Measurements from ENCODE around the gene NFAM1. TPM values are rescaled to one million over a fixed set of nuclear protein-coding genes. Genes with fewer than 3 reads are reported as not detected.

NFAM1 gene
- total and polyA plus RNA-seq, 4 experiments from 2014 or later = 0.05 to 0.55 (median 0.29) TPM; not detected in 1

DNA sequence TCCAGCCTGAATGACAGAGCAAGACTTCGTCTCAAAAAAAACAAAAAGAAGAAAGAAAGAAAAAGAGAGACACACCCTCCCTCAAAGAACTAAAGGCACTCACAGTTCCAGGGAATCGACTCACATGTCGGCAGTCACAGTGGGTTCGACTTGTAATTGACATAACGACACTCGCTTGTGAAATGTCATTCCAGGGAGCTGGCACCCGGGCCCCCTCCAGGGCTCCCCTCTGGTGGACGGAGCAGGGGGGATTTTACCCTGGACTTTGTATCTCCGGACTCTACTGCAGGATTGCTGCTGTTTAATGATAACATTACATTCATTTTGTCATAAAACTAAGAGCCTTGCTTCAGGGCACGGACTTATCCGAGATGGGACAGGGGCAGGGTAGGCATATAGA, 18.2 kb downstream of the NFAM1 start:
- no peaks in the 10 kb centered on the region for H3K4me1 ChIP-seq (ENCODE audit: insufficient read depth, low read length)
- no peak overlapping the region for H3K4me3 ChIP-seq (ENCODE audit: low read length in 2 of 2)
- DNase-seq = no peak
- intact Hi-C loops (cut with micrococcal nuclease) = no loop called here
- H3K9me3 ChIP-seq (ENCODE audit: control insufficient read depth in 1 of 2, low read length in 2 of 2) = no peaks in the 10 kb centered on the region
- peak overlapping the region in 1 of 7 donors; percentile 57 for H3K27ac Mint-ChIP-seq
- ChIA-PET CTCF (ENCODE audit: partially characterized antibody) (no interaction called here), POLR2A (ENCODE audit: partially characterized antibody) (no interaction called here)
- H3K4me1 Mint-ChIP-seq = peaks cover 0 to 2% (median 0%) of the 10 kb centered on the region in 4 donors
- peaks cover 0 to 3% of the 10 kb centered on the region in 2 donors for H3K27me3 Mint-ChIP-seq
- no peaks in the 10 kb centered on the region for H3K9me3 Mint-ChIP-seq
- H3K36me3 ChIP-seq (ENCODE audit: insufficient read depth, low read length) = no peaks in the 10 kb centered on the region
- H3K36me3 Mint-ChIP-seq = no peaks in the 10 kb centered on the region
- no peak overlapping the region for H3K27ac ChIP-seq (ENCODE audit: low read depth, low read length)
- H3K4me3 Mint-ChIP-seq = no peak overlapping the region
- no peaks in the 10 kb centered on the region for H3K27me3 ChIP-seq (ENCODE audit: insufficient read depth, low read length)

DNA sequence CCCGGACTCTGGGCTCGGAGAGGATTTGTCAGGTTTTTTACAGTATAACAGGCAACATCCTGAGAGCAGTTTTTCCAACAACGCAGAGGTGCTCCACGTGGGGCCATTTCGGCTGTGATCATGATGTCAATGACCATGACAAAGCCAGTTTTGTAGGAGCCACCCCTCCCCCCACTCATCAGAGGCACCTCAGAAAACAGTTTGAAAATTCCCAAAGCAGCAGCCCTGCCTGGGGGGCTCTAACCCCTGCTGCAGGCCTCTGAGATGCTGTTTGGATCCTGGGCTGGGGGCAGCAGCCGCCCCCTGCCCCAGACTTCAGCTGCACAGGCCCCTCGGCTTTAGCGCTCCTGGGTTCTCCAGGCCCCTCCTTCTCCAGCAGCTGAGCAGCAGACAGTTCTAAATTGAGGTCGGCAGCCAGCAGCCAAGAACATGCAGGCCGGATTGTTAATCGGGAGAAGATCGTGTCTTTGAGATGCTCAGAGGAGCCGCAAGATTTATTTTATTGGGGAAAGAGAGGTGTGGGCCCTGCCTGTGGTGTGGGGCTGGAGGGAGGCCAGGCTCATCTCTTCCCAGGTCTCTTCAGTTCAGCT, 19.4 kb downstream of the NFAM1 start:
- Mint-ChIP-seq H3K9me3 (no peaks in the 10 kb centered on the region), H3K36me3 (no peaks in the 10 kb centered on the region), H3K4me3 (no peak overlapping the region), H3K4me1 (no peaks in the 10 kb centered on the region), H3K27me3 (peaks cover 0 to 3% of the 10 kb centered on the region in 2 donors), H3K27ac (no peak overlapping the region)
- intact Hi-C loops (cut with micrococcal nuclease) = no loop called here
- Histone ChIP-seq H3K27ac (ENCODE audit: low read depth, low read length) (no peak overlapping the region), H3K9me3 (ENCODE audit: control insufficient read depth in 1 of 2, low read length in 2 of 2) (no peaks in the 10 kb centered on the region), H3K27me3 (ENCODE audit: insufficient read depth, low read length) (no peaks in the 10 kb centered on the region), H3K4me1 (ENCODE audit: insufficient read depth, low read length) (no peaks in the 10 kb centered on the region), H3K36me3 (ENCODE audit: insufficient read depth, low read length) (no peaks in the 10 kb centered on the region), H3K4me3 (ENCODE audit: low read length in 2 of 2) (no peak overlapping the region)
- no peak for DNase-seq
- ChIA-PET CTCF (ENCODE audit: partially characterized antibody) (no interaction called here), POLR2A (ENCODE audit: partially characterized antibody) (no interaction called here)

DNA sequence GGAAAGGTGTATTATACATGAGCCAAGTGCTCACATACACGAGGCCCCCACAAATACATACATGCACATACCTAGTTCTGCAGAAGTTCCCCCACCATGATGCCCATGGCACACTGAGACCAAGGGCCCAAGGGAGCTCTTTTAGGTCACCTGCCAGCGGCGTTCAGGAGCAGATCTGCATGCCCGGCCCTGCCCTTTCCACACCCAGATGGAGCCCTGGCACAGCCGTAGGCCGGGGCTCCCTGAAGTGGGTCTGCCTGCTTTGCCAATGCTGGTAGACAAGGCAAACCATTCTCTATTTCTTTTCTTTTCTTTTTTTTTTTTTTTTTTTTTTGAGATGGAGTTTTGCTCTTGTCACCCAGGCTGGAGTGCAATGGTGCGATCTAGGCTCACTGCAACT, 21.5 kb downstream of the NFAM1 start:
- H3K36me3 Mint-ChIP-seq = no peaks in the 10 kb centered on the region
- CTCF ChIA-PET (ENCODE audit: partially characterized antibody) = no interaction called here
- intact Hi-C loops (cut with micrococcal nuclease) = no loop called here

DNA sequence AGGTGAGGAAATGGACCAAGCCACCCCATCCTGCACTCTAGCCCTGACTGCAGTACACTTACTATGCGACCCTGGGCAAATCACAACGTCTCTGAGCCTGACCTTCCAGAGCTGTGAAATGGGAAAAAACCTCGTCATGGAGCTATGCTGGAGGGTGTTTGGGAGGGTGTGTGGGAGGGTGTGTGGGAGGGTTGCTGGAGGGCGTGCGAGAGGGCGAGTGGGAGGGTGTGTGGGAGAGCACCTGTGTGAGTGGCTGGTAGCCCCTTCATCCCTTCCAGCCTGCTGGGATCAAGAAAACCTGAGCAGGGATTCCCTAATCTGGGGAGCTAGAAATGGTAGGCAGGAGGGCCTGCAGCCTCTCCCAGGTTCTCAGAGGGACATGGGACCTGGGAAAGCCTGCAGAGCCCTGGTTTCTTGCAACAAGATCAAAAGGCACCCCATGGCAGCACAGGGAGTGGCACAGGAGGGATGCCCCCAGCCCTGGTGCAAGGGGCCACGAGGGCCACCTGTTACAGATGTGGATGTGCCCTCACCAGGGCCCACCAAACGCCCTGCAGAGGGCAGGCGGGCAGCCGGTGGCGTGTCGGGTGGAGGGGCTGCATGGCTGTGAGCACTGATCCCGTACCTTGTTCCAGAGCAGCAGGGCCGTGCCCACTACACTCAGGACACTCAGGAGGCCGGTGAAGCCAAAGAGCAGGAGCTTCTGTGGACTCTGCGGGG, 23.2 kb downstream of the NFAM1 start:
- H3K27ac ChIP-seq (ENCODE audit: low read depth, low read length) = no peak overlapping the region
- no peaks in the 10 kb centered on the region for H3K27me3 ChIP-seq (ENCODE audit: insufficient read depth, low read length)
- ChIA-PET POLR2A (ENCODE audit: partially characterized antibody) (no interaction called here), CTCF (ENCODE audit: partially characterized antibody) (no interaction called here)
- DNase-seq = no peak
- Mint-ChIP-seq H3K4me1 (no peaks in the 10 kb centered on the region), H3K27me3 (no peaks in the 10 kb centered on the region), H3K4me3 (no peak overlapping the region), H3K9me3 (no peaks in the 10 kb centered on the region), H3K36me3 (no peaks in the 10 kb centered on the region), H3K27ac (no peak overlapping the region)
- H3K36me3 ChIP-seq (ENCODE audit: insufficient read depth, low read length) = no peaks in the 10 kb centered on the region
- no peaks in the 10 kb centered on the region for H3K9me3 ChIP-seq (ENCODE audit: control insufficient read depth in 1 of 2, low read length in 2 of 2)
- intact Hi-C loops (cut with micrococcal nuclease) = no loop called here
- no peaks in the 10 kb centered on the region for H3K4me1 ChIP-seq (ENCODE audit: insufficient read depth, low read length)
- no peak overlapping the region for H3K4me3 ChIP-seq (ENCODE audit: low read length in 2 of 2)

More for the DNA sequence above, 21.5 kb downstream of the NFAM1 start:
- no peaks in the 10 kb centered on the region for H3K9me3 ChIP-seq (ENCODE audit: control insufficient read depth in 1 of 2, low read length in 2 of 2)
- no peak overlapping the region for H3K4me3 Mint-ChIP-seq
- H3K27ac ChIP-seq (ENCODE audit: low read depth, low read length) = no peak overlapping the region
- H3K27me3 Mint-ChIP-seq = no peaks in the 10 kb centered on the region
- POLR2A ChIA-PET (ENCODE audit: partially characterized antibody) = no interaction called here
- no peak overlapping the region for H3K27ac Mint-ChIP-seq
- DNase-seq = no peak
- H3K4me3 ChIP-seq (ENCODE audit: low read length in 2 of 2) = no peak overlapping the region
- no peaks in the 10 kb centered on the region for H3K4me1 Mint-ChIP-seq
- no peaks in the 10 kb centered on the region for H3K36me3 ChIP-seq (ENCODE audit: insufficient read depth, low read length)
- H3K9me3 Mint-ChIP-seq = no peaks in the 10 kb centered on the region
- H3K27me3 ChIP-seq (ENCODE audit: insufficient read depth, low read length) = no peaks in the 10 kb centered on the region
- no peaks in the 10 kb centered on the region for H3K4me1 ChIP-seq (ENCODE audit: insufficient read depth, low read length)

DNA sequence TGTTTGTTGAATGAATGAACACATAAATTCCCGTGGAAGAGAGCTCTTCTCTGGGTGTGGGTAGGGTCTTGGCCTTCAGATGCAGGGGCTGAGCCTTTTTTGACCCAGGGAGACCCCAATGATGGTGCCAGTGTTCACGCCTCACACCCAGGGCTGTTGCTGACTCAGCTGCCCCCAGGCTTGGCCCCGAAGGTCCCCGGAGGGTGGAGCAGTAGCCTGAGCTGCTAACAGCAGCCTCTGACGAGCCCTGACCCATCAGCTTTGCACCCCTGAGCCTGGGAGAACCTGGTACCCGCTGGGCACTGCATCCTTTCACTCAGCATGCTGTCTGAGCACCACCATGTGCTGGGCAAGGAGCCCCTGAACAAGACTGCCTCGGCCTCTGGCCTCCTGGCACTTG, 23.9 kb downstream of the NFAM1 start:
- no peaks in the 10 kb centered on the region for H3K4me1 ChIP-seq (ENCODE audit: insufficient read depth, low read length)
- H3K4me3 ChIP-seq (ENCODE audit: low read length in 2 of 2) = no peak overlapping the region
- ChIA-PET POLR2A (ENCODE audit: partially characterized antibody) (no interaction called here), CTCF (ENCODE audit: partially characterized antibody) (no interaction called here)
- H3K9me3 ChIP-seq (ENCODE audit: control insufficient read depth in 1 of 2, low read length in 2 of 2) = no peaks in the 10 kb centered on the region
- H3K27ac Mint-ChIP-seq = no peak overlapping the region
- H3K4me3 Mint-ChIP-seq = no peak overlapping the region
- H3K9me3 Mint-ChIP-seq = no peaks in the 10 kb centered on the region
- no peaks in the 10 kb centered on the region for H3K36me3 Mint-ChIP-seq
- no peaks in the 10 kb centered on the region for H3K4me1 Mint-ChIP-seq
- no peaks in the 10 kb centered on the region for H3K36me3 ChIP-seq (ENCODE audit: insufficient read depth, low read length)
- no peak overlapping the region for H3K27ac ChIP-seq (ENCODE audit: low read depth, low read length)
- no peaks in the 10 kb centered on the region for H3K27me3 ChIP-seq (ENCODE audit: insufficient read depth, low read length)
- H3K27me3 Mint-ChIP-seq = no peaks in the 10 kb centered on the region
- DNase-seq = no peak
- intact Hi-C loops (cut with micrococcal nuclease) = no loop called here

DNA sequence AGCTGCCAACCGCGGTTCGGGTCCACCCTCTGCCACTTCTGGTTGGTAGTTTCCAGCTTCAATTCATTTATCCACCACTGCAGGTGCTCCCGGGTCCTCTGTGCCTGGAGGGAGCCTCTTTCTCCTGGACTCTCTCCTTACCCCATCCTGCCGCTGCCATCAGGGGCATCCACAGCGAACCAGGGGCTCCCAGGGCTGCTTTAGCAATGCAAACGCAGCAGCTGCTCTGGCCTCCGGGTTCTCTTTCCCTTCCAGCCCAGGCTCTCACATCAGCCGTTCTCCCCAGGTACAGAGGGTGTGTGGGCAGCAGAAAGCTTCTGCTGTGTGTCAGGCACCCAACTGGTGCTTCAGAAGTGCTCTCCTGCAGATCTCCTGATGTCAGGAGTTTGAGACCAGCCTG, 27.9 kb downstream of the NFAM1 start:
- H3K27me3 Mint-ChIP-seq = no peaks in the 10 kb centered on the region
- no peaks in the 10 kb centered on the region for H3K9me3 Mint-ChIP-seq
- no peak overlapping the region for H3K4me3 ChIP-seq (ENCODE audit: low read length in 2 of 2)
- ChIA-PET CTCF (ENCODE audit: partially characterized antibody) (no interaction called here), POLR2A (ENCODE audit: partially characterized antibody) (no interaction called here)
- H3K36me3 ChIP-seq (ENCODE audit: insufficient read depth, low read length) = no peaks in the 10 kb centered on the region
- H3K9me3 ChIP-seq (ENCODE audit: control insufficient read depth in 1 of 2, low read length in 2 of 2) = no peaks in the 10 kb centered on the region
- H3K4me1 ChIP-seq (ENCODE audit: insufficient read depth, low read length) = no peaks in the 10 kb centered on the region
- peak overlapping the region in 1 of 7 donors; percentile 30 for H3K27ac Mint-ChIP-seq
- intact Hi-C loops (cut with micrococcal nuclease) = no loop called here
- H3K4me3 Mint-ChIP-seq = no peak overlapping the region
- H3K27me3 ChIP-seq (ENCODE audit: insufficient read depth, low read length) = no peaks in the 10 kb centered on the region
- no peak for DNase-seq
- no peak overlapping the region for H3K27ac ChIP-seq (ENCODE audit: low read depth, low read length)
- no peaks in the 10 kb centered on the region for H3K36me3 Mint-ChIP-seq
- H3K4me1 Mint-ChIP-seq = peaks cover 0 to 4% (median 0%) of the 10 kb centered on the region in 4 donors

DNA sequence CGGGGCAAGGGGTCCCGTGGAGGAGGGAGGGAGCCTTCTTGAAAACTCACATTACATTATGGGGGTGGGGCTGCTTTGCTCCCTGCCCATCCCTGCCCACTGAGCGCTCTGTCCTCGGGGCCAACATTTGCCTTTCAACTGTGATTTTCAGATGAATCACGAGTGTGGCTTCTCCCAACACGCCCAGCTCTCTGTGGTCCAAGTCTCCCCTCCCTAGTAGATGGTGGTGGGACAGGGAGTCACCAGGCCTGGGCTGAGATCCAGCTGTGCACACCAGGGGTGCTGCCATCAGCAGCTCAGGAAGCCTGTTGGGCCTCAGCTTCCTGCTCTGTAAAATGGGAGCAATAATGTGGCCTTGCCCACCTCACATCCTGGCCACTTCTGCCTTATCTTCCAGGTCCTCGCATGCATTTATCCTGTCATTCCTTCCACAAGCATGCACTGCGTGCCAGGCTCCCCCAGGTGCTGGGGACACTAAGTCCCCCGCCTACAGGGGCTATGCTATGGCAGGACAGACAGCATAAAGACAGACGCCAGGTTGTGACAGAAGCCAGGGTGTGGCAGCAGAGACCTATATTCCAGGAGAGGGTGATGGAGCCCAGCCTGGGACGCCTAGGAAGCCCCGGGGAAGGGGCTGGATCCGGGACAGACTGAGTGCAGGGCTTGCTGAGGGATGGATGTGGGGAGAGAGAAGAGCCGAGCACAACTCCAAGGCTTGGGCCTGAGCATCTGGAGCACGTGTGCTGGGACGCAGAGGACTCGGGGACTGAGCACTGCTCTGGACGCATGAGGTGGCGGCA, 30.5 kb downstream of the NFAM1 start:
- no peak overlapping the region for H3K27ac ChIP-seq (ENCODE audit: low read depth, low read length)
- peaks cover 8% of the 10 kb centered on the region for H3K4me1 ChIP-seq (ENCODE audit: insufficient read depth, low read length)
- DNase-seq = no peak
- H3K9me3 ChIP-seq (ENCODE audit: control insufficient read depth in 1 of 2, low read length in 2 of 2) = no peaks in the 10 kb centered on the region
- Mint-ChIP-seq H3K4me1 (peaks cover 6 to 14% (median 6%) of the 10 kb centered on the region in 4 donors), H3K36me3 (no peaks in the 10 kb centered on the region), H3K27ac (peak overlapping the region in 1 of 7 donors; percentile 12), H3K4me3 (no peak overlapping the region), H3K9me3 (no peaks in the 10 kb centered on the region), H3K27me3 (no peaks in the 10 kb centered on the region)
- POLR2A ChIA-PET (ENCODE audit: partially characterized antibody) = no interaction called here
- CTCF ChIA-PET (ENCODE audit: partially characterized antibody) = no interaction called here
- no peak overlapping the region for H3K4me3 ChIP-seq (ENCODE audit: low read length in 2 of 2)
- no peaks in the 10 kb centered on the region for H3K27me3 ChIP-seq (ENCODE audit: insufficient read depth, low read length)
- H3K36me3 ChIP-seq (ENCODE audit: insufficient read depth, low read length) = no peaks in the 10 kb centered on the region
- intact Hi-C loops (cut with micrococcal nuclease) = no loop called here
